KOPT-K1 (cell line): ENCODE measurements around the gene MOK.

Source experiments
- H3K27ac ChIP-seq: fragments of 200-600 bp; sonication (generic); 2 replicates; pipeline ENCODE4 v1.5.1; 2016; ENCODE audit warnings: antibody characterized with exemption, mild to moderate bottlenecking, low read depth, low read length; ENCODE audit not compliant: poor library complexity, severe bottlenecking
- H3K36me3 ChIP-seq: fragments of 200-600 bp; sonication (generic); 2 replicates; pipeline ENCODE4 v1.5.1; 2017; ENCODE audit warnings: antibody characterized with exemption, mild to moderate bottlenecking, low read length, moderate library complexity; ENCODE audit not compliant: insufficient read depth
- H3K9me3 ChIP-seq: fragments of 200-600 bp; sonication (generic); 2 replicates; pipeline ENCODE4 v1.5.1; 2017; ENCODE audit warnings: antibody characterized with exemption, low read length, mild to moderate bottlenecking; ENCODE audit not compliant: insufficient read depth, poor library complexity, severe bottlenecking

MOK gene

GRCh38 chr14:102218688-102219087 is 86.3 kb downstream of the MOK start:
- H3K27ac ChIP-seq: no peak overlapping the region

GRCh38 chr14:102217987-102218421 is 87.0 kb downstream of the MOK start:
- H3K36me3 ChIP-seq: peaks cover 12% of the 10 kb centered on the region; the same call in 1 of the 2 replicates
- no peak overlapping the region for H3K27ac ChIP-seq
- no peaks in the 10 kb centered on the region for H3K9me3 ChIP-seq

More at GRCh38 chr14:102218688-102219087, 86.3 kb downstream of the MOK start:
- H3K36me3 ChIP-seq: peaks cover 12% of the 10 kb centered on the region; the same call in 1 of the 2 replicates
- H3K9me3 ChIP-seq: no peaks in the 10 kb centered on the region

GRCh38 chr14:102217399-102217798 is 87.6 kb downstream of the MOK start:
- Histone ChIP-seq H3K27ac (no peak overlapping the region), H3K36me3 (peaks cover 12% of the 10 kb centered on the region; the same call in 1 of the 2 replicates), H3K9me3 (no peaks in the 10 kb centered on the region)

GRCh38 chr14:102215576-102216250 is 89.3 kb downstream of the MOK start:
- Histone ChIP-seq H3K27ac (no peak overlapping the region), H3K36me3 (peaks cover 24% of the 10 kb centered on the region), H3K9me3 (no peaks in the 10 kb centered on the region)

GRCh38 chr14:102215071-102215470 is 89.9 kb downstream of the MOK start:
- H3K36me3 ChIP-seq: peaks cover 28% of the 10 kb centered on the region
- no peak overlapping the region for H3K27ac ChIP-seq
- H3K9me3 ChIP-seq: no peaks in the 10 kb centered on the region

- Histone ChIP-seq H3K27ac (no peak overlapping the region), H3K36me3 (peaks cover 33% of the 10 kb centered on the region), H3K9me3 (no peaks in the 10 kb centered on the region)
These were observed 90.8 kb downstream of the MOK start for GRCh38 chr14:102213984-102214658.

- no peak overlapping the region for H3K27ac ChIP-seq
- H3K36me3 ChIP-seq: peaks cover 35% of the 10 kb centered on the region
- H3K9me3 ChIP-seq: no peaks in the 10 kb centered on the region
These were observed 91.5 kb downstream of the MOK start for GRCh38 chr14:102213470-102213869.

GRCh38 chr14:102212845-102213244 is 92.1 kb downstream of the MOK start:
- Histone ChIP-seq H3K36me3 (peaks cover 41% of the 10 kb centered on the region), H3K9me3 (no peaks in the 10 kb centered on the region), H3K27ac (no peak overlapping the region)

- no peaks in the 10 kb centered on the region for H3K9me3 ChIP-seq
- H3K27ac ChIP-seq: no peak overlapping the region
- peaks cover 43% of the 10 kb centered on the region for H3K36me3 ChIP-seq
These were observed 92.6 kb downstream of the MOK start for GRCh38 chr14:102212356-102212755.

GRCh38 chr14:102211240-102211639 is 93.7 kb downstream of the MOK start:
- Histone ChIP-seq H3K9me3 (no peaks in the 10 kb centered on the region), H3K27ac (no peak overlapping the region), H3K36me3 (peaks cover 43% of the 10 kb centered on the region)

- Histone ChIP-seq H3K27ac (no peak overlapping the region), H3K36me3 (peaks cover 43% of the 10 kb centered on the region), H3K9me3 (no peaks in the 10 kb centered on the region)
These were observed 94.4 kb downstream of the MOK start for GRCh38 chr14:102210421-102211042.

- peaks cover 42% of the 10 kb centered on the region for H3K36me3 ChIP-seq
These were observed 95.6 kb downstream of the MOK start for GRCh38 chr14:102209224-102209966.

GRCh38 chr14:102208741-102209140 is 96.2 kb downstream of the MOK start:
- H3K27ac ChIP-seq: no peak overlapping the region
- H3K36me3 ChIP-seq: peaks cover 46% of the 10 kb centered on the region
- H3K9me3 ChIP-seq: no peaks in the 10 kb centered on the region

More at GRCh38 chr14:102209224-102209966, 95.6 kb downstream of the MOK start:
- Histone ChIP-seq H3K27ac (no peak overlapping the region), H3K9me3 (no peaks in the 10 kb centered on the region)

GRCh38 chr14:102207831-102208365 is 97.1 kb downstream of the MOK start:
- Histone ChIP-seq H3K27ac (no peak overlapping the region), H3K36me3 (peaks cover 46% of the 10 kb centered on the region), H3K9me3 (no peaks in the 10 kb centered on the region)

GRCh38 chr14:102206918-102207317 is 98.0 kb downstream of the MOK start:
- Histone ChIP-seq H3K9me3 (no peaks in the 10 kb centered on the region), H3K36me3 (peaks cover 46% of the 10 kb centered on the region), H3K27ac (no peak overlapping the region)
